CD14-positive monocyte (primary cell): ENCODE data around the gene DNAH2. TPM values are rescaled to one million over a fixed set of nuclear protein-coding genes. Genes with fewer than 3 reads are reported as not detected.
A peak's percentile ranks its signal among the peaks of the same experiment; 100 is the strongest.

ENCODE experiments used
- DNase-seq, 3 donors: peaks; one replicate each; pipeline ENCODE4 v3.0.0-alpha.2; 2011 to 2022
- H2AFZ ChIP-seq: 2 replicates; pipeline ENCODE4 v1.6.0; 2012; ENCODE audit warnings: mild to moderate bottlenecking, low read depth, low read length, inconsistent platforms; ENCODE audit not compliant: insufficient read depth, poor library complexity, severe bottlenecking
- H3K27ac ChIP-seq, 2 donors: 1 replicate in 1 of 2; 2 replicates in 1 of 2; pipeline ENCODE4 v1.5.1; 2012 to 2013; ENCODE audit warnings: low read length in 2 of 2, control low read depth in 1 of 2, inconsistent platforms in 1 of 2, low read depth in 1 of 2, mild to moderate bottlenecking in 1 of 2
- H3K27me3 ChIP-seq, 2 donors: one replicate each; pipeline versions ENCODE4 v1.6.0 to v1.6.1; 2011 to 2013; ENCODE audit warnings: low read length in 2 of 2; ENCODE audit not compliant: control insufficient read depth in 2 of 2, insufficient read depth in 2 of 2
- H3K36me3 ChIP-seq, 2 donors: replicated peaks in 1 of 2; 1 replicate in 1 of 2; 2 replicates in 1 of 2; pipeline versions ENCODE4 v1.5.1 to v1.6.1; 2012 to 2013; ENCODE audit warnings: low read length in 2 of 2, control low read depth in 1 of 2, inconsistent platforms in 1 of 2, mild to moderate bottlenecking in 1 of 2; ENCODE audit not compliant: insufficient read depth in 2 of 2, control insufficient read depth in 1 of 2
- H3K4me1 ChIP-seq, 2 donors: 1 replicate in 1 of 2; 2 replicates in 1 of 2; pipeline versions ENCODE4 v1.5.1 to v1.6.1; 2012 to 2013; ENCODE audit warnings: low read length in 2 of 2, control low read depth in 1 of 2, inconsistent platforms in 1 of 2, mild to moderate bottlenecking in 1 of 2, moderate library complexity in 1 of 2; ENCODE audit not compliant: insufficient read depth in 2 of 2, control insufficient read depth in 1 of 2
- H3K4me2 ChIP-seq: replicated peaks from 2 replicates; pipeline ENCODE3; 2012; ENCODE audit warnings: low read length, moderate library complexity, mild to moderate bottlenecking; ENCODE audit not compliant: poor library complexity, severe bottlenecking; ENCODE audit errors: extremely low read depth
- H3K4me3 ChIP-seq, 3 experiments: fragments of 200-600 bp in 1 of 3; sonication (generic) in 1 of 3; replicated peaks in 1 of 3; 1 replicate in 2 of 3; 2 replicates in 1 of 3; pipeline ENCODE4 v1.5.1; 2011 to 2013; ENCODE audit warnings: low read length in 3 of 3, mild to moderate bottlenecking in 3 of 3, control low read depth in 2 of 3, low read depth in 2 of 3, inconsistent platforms in 1 of 3, moderate library complexity in 1 of 3
- H3K79me2 ChIP-seq: 2 replicates; pipeline ENCODE4 v1.6.0; 2012; ENCODE audit warnings: mild to moderate bottlenecking, control low read depth, inconsistent platforms, low read length, moderate library complexity; ENCODE audit not compliant: insufficient read depth
- H3K9ac ChIP-seq: 2 replicates; pipeline ENCODE4 v1.6.0; 2017; ENCODE audit warnings: low read length, mild to moderate bottlenecking; ENCODE audit not compliant: insufficient read depth, poor library complexity, severe bottlenecking
- H3K9me3 ChIP-seq, 2 donors: replicated peaks in 1 of 2; 1 replicate in 1 of 2; 2 replicates in 1 of 2; pipeline versions ENCODE4 v1.5.1 to v1.6.1; 2012 to 2013; ENCODE audit warnings: low read length in 2 of 2, control low read depth in 1 of 2; ENCODE audit not compliant: control insufficient read depth in 1 of 2, insufficient read depth in 1 of 2
- H4K20me1 ChIP-seq: 2 replicates; pipeline ENCODE4 v1.6.0; 2012; ENCODE audit warnings: mild to moderate bottlenecking, low read length, control low read depth, moderate library complexity; ENCODE audit not compliant: insufficient read depth
- H3K27ac Mint-ChIP-seq, 7 donors: one replicate each; pipeline ENCODE4 v1.8.0; 2020; ENCODE audit warnings: mild to moderate bottlenecking in 7 of 7, mixed read lengths in 7 of 7, moderate library complexity in 6 of 7, inconsistent platforms in 2 of 7
- H3K27me3 Mint-ChIP-seq, 3 donors: one replicate each; pipeline ENCODE4 v1.8.0; 2021 to 2022; ENCODE audit warnings: low read depth in 3 of 3, mild to moderate bottlenecking in 3 of 3, mixed read lengths in 3 of 3, moderate library complexity in 3 of 3, inconsistent platforms in 1 of 3
- H3K36me3 Mint-ChIP-seq, 2 donors: one replicate each; pipeline ENCODE4 v1.8.0; 2020; ENCODE audit warnings: mixed read lengths in 2 of 2, inconsistent platforms in 1 of 2, mild to moderate bottlenecking in 1 of 2
- H3K4me1 Mint-ChIP-seq: one replicate; pipeline ENCODE4 v1.8.0; 2020; ENCODE audit warnings: mild to moderate bottlenecking, mixed read lengths
- H3K4me3 Mint-ChIP-seq, 2 donors: one replicate each; pipeline ENCODE4 v1.8.0; 2020; ENCODE audit warnings: mild to moderate bottlenecking in 2 of 2, mixed read lengths in 2 of 2, moderate library complexity in 1 of 2
- H3K9me3 Mint-ChIP-seq, 7 donors: one replicate each; pipeline ENCODE4 v1.8.0; 2020 to 2022; ENCODE audit warnings: mixed read lengths in 7 of 7, mild to moderate bottlenecking in 6 of 7, moderate library complexity in 6 of 7, inconsistent platforms in 2 of 7
- WGBS: methylation state at CpG from one replicate; pipeline ENCODE4 v1.1.5; 2013; ENCODE audit warnings: missing lambda C conversion rate; ENCODE audit not compliant: insufficient coverage; 5-methylcytosine and 5-hydroxymethylcytosine counted together
- intact Hi-C, 2 donors: fragments of 100-400 bp; cut with micrococcal nuclease; formaldehyde crosslinking; loops; one replicate each; pipeline versions ENCODE4 v1.15.0 to v1.15.1; 2023
- polyA plus RNA-seq, 3 donors: library from polyadenylated mRNA; depleted of rRNA in 1 of 3; unstranded in 2 of 3; stranded (reverse) in 1 of 3; fragments of 300-500 nt in 2 of 3; fragments of >200 nt in 1 of 3; fragmentation: Illumina TruSeq in 2 of 3; gene quantifications; 1 replicate in 2 of 3; 2 replicates in 1 of 3; pipeline ENCODE4 v1.2.3, GENCODE V29; 2012 to 2021
- TF ChIP-seq, protein P1 (sequence below): fragments of 200-600 bp; IDR thresholded peaks from one replicate; pipeline ENCODE4 v1.8.0; 2022; ENCODE audit warnings: antibody characterized with exemption, mild to moderate bottlenecking

DNAH2 gene
- polyA plus RNA-seq, 3 donors: 0.03 to 0.15 TPM; not detected in 1

DNA sequence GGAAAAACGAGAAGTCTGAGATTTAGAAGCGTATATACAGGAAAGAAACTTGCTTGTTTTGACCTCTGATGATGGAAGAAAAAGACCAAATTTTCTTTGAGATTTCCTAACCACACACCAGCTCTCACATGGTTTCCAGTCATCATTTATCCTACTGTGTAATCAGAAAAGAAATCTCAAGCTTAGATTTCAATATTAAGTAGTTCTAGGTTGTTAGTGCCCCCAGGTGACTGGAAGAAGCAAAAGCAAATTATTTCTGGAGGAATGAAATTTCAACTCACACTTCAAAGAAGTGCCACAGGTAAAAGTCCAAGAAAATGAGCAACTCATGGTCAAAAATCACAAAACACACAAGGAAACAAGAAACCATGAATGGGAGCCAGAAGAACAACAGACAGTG, 64.7 kb downstream of the DNAH2 start:
- Histone ChIP-seq H3K4me2 (no peak overlapping the region), H3K9ac (no peak overlapping the region), H3K36me3 (no peaks in the 10 kb centered on the region), H3K27ac (no peak overlapping the region), H3K4me3 (no peak overlapping the region), H2AFZ (no peak overlapping the region), H4K20me1 (no peaks in the 10 kb centered on the region), H3K4me1 (no peaks in the 10 kb centered on the region), H3K9me3 (no peaks in the 10 kb centered on the region), H3K27me3 (peaks cover 0 to 8% of the 10 kb centered on the region in 2 donors), H3K79me2 (no peaks in the 10 kb centered on the region)
- H3K9me3 Mint-ChIP-seq: no peaks in the 10 kb centered on the region
- H3K27ac Mint-ChIP-seq: no peak overlapping the region
- H3K4me1 Mint-ChIP-seq: no peaks in the 10 kb centered on the region
- WGBS: no CpG with 5 or more reads among the region's 2 CpGs
- DNase-seq: no peak
- intact Hi-C loops: no loop called here
- peak overlapping the region in 1 of 2 donors; percentile 23 for H3K4me3 Mint-ChIP-seq
- H3K36me3 Mint-ChIP-seq: no peaks in the 10 kb centered on the region
- TF ChIP-seq, protein P1, sequence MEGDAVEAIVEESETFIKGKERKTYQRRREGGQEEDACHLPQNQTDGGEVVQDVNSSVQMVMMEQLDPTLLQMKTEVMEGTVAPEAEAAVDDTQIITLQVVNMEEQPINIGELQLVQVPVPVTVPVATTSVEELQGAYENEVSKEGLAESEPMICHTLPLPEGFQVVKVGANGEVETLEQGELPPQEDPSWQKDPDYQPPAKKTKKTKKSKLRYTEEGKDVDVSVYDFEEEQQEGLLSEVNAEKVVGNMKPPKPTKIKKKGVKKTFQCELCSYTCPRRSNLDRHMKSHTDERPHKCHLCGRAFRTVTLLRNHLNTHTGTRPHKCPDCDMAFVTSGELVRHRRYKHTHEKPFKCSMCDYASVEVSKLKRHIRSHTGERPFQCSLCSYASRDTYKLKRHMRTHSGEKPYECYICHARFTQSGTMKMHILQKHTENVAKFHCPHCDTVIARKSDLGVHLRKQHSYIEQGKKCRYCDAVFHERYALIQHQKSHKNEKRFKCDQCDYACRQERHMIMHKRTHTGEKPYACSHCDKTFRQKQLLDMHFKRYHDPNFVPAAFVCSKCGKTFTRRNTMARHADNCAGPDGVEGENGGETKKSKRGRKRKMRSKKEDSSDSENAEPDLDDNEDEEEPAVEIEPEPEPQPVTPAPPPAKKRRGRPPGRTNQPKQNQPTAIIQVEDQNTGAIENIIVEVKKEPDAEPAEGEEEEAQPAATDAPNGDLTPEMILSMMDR: no peak
- H3K27me3 Mint-ChIP-seq: peaks cover 1 to 7% (median 3%) of the 10 kb centered on the region in 3 donors

DNA sequence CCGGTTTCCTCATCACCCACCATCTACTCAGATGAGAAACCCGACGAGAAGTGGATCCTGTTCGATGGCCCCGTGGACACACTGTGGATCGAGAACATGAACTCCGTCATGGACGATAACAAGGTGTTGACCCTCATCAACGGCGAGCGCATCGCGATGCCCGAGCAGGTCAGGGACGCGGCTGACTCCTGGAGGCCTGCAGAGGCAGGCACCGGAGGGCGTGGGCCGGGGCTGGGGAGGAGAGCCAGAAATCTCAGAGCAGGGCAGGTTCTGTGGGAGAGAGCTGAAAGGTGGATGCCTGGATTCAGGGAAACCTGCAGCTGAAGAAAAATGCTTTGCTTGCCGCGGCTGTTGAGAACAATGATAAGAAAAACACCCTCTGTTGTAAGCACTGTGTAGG, 69.3 kb downstream of the DNAH2 start:
- peaks cover 2 to 5% (median 4%) of the 10 kb centered on the region in 3 donors for H3K27me3 Mint-ChIP-seq
- DNase-seq: no peak

More for the DNA sequence above, 69.3 kb downstream of the DNAH2 start:
- Mint-ChIP-seq H3K4me1 (no peaks in the 10 kb centered on the region), H3K9me3 (no peaks in the 10 kb centered on the region), H3K36me3 (no peaks in the 10 kb centered on the region), H3K27ac (no peak overlapping the region), H3K4me3 (no peak overlapping the region)
- Histone ChIP-seq H3K9ac (no peak overlapping the region), H3K9me3 (no peaks in the 10 kb centered on the region), H2AFZ (no peak overlapping the region), H3K27ac (no peak overlapping the region), H4K20me1 (no peaks in the 10 kb centered on the region), H3K79me2 (no peaks in the 10 kb centered on the region), H3K4me3 (no peak overlapping the region), H3K4me2 (no peak overlapping the region), H3K36me3 (no peaks in the 10 kb centered on the region), H3K4me1 (no peaks in the 10 kb centered on the region), H3K27me3 (peaks cover 0 to 2% of the 10 kb centered on the region in 2 donors)
- TF ChIP-seq, protein P1: no peak
- intact Hi-C loops: no loop called here
- 98% methylated on average over 16 of the region's 21 CpGs for WGBS
